Colonic mucosa (tissue), 4 donors: ENCODE data around the gene TSPAN4. TPM values are rescaled to one million over a fixed set of nuclear protein-coding genes. Genes with fewer than 3 reads are reported as not detected.

Experiments used
- DNase-seq: peaks from one replicate; pipeline ENCODE4 v3.0.0-alpha.2; 2020
- H3K27ac ChIP-seq: fragments of 200-600 bp; one replicate; pipeline ENCODE4 v1.8.0; 2021
- H3K27me3 ChIP-seq: fragments of 200-600 bp; one replicate; pipeline ENCODE4 v1.8.0; 2021
- H3K36me3 ChIP-seq: fragments of 200-600 bp; one replicate; pipeline ENCODE4 v1.8.0; 2021
- H3K4me1 ChIP-seq: fragments of 200-600 bp; one replicate; pipeline ENCODE4 v1.8.0; 2021; ENCODE audit warnings: mild to moderate bottlenecking
- H3K4me3 ChIP-seq: fragments of 200-600 bp; one replicate; pipeline ENCODE4 v1.8.0; 2021
- H3K9ac ChIP-seq, 2 donors: one replicate each; pipeline ENCODE4 v1.7.0; 2013; ENCODE audit warnings: control low read depth in 2 of 2, low read depth in 2 of 2, low read length in 2 of 2
- H3K9me3 ChIP-seq: fragments of 200-600 bp; one replicate; pipeline ENCODE4 v1.8.0; 2021
- intact Hi-C: fragments of 100-400 bp; cut with DNase I; formaldehyde crosslinking; loops from one replicate; pipeline ENCODE4 v1.14.1; 2022
- total RNA-seq, 2 donors: library from RNA; stranded (reverse); fragmentation: NEBNext Ultra II Directional in 1 of 2; extraction: Animal tissue kit (Norgen Biotek cat#: 25700) in 1 of 2; gene quantifications; one replicate each; pipeline ENCODE4 v1.2.1, GENCODE V29; 2021
- TF ChIP-seq, protein P1 (sequence below): fragments of 200-600 bp; IDR thresholded peaks from one replicate; pipeline ENCODE4 v1.8.0; 2022; ENCODE audit warnings: antibody characterized with exemption, mild to moderate bottlenecking
- donor health status: healthy.
- donor health status: DM: no; HTN: no; CAD: no.
- donor health status: DM: no; HTN: no; CAD: no.

Gene TSPAN4
- total RNA-seq, 2 donors from 2014 or later, result 12.1 to 12.7 TPM

DNA sequence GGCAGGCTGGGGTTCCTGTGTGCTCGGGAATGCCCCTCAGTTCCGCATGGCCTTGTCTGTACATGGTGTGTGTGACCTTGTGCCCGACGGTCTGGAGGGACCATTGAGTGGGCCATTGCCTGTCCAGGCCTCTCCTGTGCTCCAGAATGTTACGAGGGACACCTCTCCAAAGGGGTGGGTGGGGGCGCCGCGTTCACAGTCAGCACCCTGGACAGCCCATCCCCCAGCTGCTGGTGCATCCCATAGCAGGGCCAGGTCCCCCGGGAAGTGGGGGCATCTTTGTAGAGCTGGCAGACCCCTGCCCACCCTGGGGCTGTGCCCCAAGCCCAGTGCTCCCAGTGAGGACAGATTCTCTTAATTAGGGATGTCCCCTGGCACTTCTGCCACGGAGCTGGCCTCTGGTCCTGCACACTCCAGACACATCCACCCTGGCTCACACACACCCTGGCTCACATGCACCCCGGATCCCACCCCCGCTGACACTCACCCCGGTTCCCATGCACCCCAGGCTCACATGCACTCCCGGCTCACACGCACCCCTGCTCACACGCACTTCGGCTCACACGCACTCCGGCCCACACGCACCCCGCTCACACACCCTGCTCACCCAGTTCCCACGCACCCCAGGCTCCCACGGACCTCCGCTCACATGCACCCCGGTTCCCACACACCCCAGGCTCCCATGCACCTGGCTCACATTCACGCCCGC lies 15.6 kb downstream of the TSPAN4 start:
- TF ChIP-seq, protein P1, sequence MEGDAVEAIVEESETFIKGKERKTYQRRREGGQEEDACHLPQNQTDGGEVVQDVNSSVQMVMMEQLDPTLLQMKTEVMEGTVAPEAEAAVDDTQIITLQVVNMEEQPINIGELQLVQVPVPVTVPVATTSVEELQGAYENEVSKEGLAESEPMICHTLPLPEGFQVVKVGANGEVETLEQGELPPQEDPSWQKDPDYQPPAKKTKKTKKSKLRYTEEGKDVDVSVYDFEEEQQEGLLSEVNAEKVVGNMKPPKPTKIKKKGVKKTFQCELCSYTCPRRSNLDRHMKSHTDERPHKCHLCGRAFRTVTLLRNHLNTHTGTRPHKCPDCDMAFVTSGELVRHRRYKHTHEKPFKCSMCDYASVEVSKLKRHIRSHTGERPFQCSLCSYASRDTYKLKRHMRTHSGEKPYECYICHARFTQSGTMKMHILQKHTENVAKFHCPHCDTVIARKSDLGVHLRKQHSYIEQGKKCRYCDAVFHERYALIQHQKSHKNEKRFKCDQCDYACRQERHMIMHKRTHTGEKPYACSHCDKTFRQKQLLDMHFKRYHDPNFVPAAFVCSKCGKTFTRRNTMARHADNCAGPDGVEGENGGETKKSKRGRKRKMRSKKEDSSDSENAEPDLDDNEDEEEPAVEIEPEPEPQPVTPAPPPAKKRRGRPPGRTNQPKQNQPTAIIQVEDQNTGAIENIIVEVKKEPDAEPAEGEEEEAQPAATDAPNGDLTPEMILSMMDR, result no peak
- no peak overlapping the region for H3K27ac ChIP-seq
- intact Hi-C loops, result no loop called here
- H3K36me3 ChIP-seq, result no peaks in the 10 kb centered on the region
- no peaks in the 10 kb centered on the region for H3K9me3 ChIP-seq
- H3K4me3 ChIP-seq, result no peak overlapping the region
- H3K9ac ChIP-seq, result no peak overlapping the region
- H3K27me3 ChIP-seq, result peaks cover 14% of the 10 kb centered on the region
- peaks cover 12% of the 10 kb centered on the region for H3K4me1 ChIP-seq
- no peak for DNase-seq

DNA sequence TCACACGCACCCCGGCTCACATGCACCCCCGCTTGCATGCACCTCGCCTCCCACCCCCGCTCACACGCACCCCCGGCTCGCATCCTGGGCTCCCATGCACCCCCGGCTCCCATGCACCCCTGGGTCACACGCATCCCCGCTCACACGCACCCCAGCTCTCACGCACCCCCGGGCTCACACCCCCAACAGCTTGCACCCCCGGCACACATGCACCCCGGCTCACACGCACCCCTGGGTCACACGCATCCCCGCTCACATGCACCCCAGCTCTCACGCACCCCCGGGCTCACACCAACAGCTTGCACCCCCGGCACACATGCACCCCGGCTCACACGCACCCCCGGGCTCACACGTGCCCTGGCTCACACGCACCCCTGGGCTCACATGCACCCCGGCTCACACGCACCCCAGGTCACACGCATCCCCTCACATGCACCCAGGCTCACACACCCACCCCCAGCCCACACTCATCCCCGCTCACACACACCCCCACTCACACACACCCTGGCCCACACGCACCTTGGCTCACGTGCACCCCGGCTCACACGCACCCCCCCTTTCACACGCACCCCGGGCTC lies 16.2 kb downstream of the TSPAN4 start:
- TF ChIP-seq, protein P1, result no peak
- H3K9ac ChIP-seq, result peak overlapping the region in 1 of 2 donors; percentile 24
- intact Hi-C loops, result no loop called here
- H3K27me3 ChIP-seq, result peaks cover 17% of the 10 kb centered on the region
- no peaks in the 10 kb centered on the region for H3K9me3 ChIP-seq
- H3K27ac ChIP-seq, result no peak overlapping the region
- H3K36me3 ChIP-seq, result no peaks in the 10 kb centered on the region
- H3K4me3 ChIP-seq, result no peak overlapping the region
- no peak for DNase-seq
- peaks cover 12% of the 10 kb centered on the region for H3K4me1 ChIP-seq

DNA sequence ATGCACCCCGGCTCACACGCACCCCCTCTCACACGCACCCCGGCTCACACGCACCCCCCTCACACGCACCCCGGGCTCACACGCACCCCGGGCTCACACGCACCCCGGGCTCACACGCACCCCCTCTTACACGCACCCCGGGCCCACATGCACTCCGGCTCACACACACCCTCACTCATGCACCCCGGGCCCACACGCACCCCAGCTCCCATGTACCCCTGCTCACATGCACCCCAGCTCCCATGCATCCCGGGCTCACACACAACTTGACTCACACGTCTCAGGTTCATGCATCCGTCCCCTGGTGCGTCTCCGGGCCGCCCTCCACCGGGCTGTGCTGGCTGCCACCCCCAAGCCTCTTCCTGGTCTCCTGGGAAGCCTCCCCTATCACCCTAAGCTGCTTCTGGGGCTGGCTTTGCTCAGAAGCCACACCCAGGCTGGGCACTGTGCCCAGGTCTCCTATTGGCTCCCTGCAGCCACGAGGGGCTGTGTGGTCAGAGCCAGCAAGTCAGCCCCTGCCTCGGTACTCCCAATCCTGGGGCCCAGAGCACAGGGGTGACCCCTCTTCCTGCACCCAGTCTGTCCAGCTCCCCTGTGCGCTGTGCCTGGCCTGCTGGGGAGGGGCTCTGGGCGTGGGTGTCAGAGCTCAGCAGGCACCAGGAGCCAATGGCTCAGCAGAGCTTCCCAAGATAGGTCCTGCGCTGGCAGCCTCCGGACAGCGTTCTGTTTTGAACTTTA lies 16.9 kb downstream of the TSPAN4 start:
- H3K36me3 ChIP-seq, result no peaks in the 10 kb centered on the region
- H3K27ac ChIP-seq, result no peak overlapping the region
- TF ChIP-seq, protein P1, result no peak
- peak overlapping the region; percentile 11 for H3K4me3 ChIP-seq
- peaks cover 21% of the 10 kb centered on the region for H3K27me3 ChIP-seq
- peak overlapping the region; percentile 12 to 39 for H3K9ac ChIP-seq
- H3K4me1 ChIP-seq, result peaks cover 12% of the 10 kb centered on the region
- intact Hi-C loops, result no loop called here
- peak; percentile 83 for DNase-seq
- H3K9me3 ChIP-seq, result no peaks in the 10 kb centered on the region

GRCh38 chr11:860234-861104 lies 17.8 kb downstream of the TSPAN4 start:
- peak overlapping the region in 1 of 2 donors; percentile 39 for H3K9ac ChIP-seq

More at GRCh38 chr11:860234-861104, 17.8 kb downstream of the TSPAN4 start:
- TF ChIP-seq, protein P1, result no peak
- H3K27me3 ChIP-seq, result peaks cover 21% of the 10 kb centered on the region
- intact Hi-C loops, result no loop called here
- no peak overlapping the region for H3K27ac ChIP-seq
- peaks cover 12% of the 10 kb centered on the region for H3K4me1 ChIP-seq
- no peaks in the 10 kb centered on the region for H3K9me3 ChIP-seq
- no peaks in the 10 kb centered on the region for H3K36me3 ChIP-seq
- H3K4me3 ChIP-seq, result no peak overlapping the region
- DNase-seq, result no peak
